GM19438 (cell line): ENCODE measurements around the gene KLHDC8A.

Source experiments
- ATAC-seq: cut with Tn5 transposase; IDR thresholded peaks from one replicate; pipeline ENCODE4 v1.9.1; 2021; ENCODE audit warnings: low read depth; ENCODE audit not compliant: unreplicated experiment

Gene KLHDC8A

DNA sequence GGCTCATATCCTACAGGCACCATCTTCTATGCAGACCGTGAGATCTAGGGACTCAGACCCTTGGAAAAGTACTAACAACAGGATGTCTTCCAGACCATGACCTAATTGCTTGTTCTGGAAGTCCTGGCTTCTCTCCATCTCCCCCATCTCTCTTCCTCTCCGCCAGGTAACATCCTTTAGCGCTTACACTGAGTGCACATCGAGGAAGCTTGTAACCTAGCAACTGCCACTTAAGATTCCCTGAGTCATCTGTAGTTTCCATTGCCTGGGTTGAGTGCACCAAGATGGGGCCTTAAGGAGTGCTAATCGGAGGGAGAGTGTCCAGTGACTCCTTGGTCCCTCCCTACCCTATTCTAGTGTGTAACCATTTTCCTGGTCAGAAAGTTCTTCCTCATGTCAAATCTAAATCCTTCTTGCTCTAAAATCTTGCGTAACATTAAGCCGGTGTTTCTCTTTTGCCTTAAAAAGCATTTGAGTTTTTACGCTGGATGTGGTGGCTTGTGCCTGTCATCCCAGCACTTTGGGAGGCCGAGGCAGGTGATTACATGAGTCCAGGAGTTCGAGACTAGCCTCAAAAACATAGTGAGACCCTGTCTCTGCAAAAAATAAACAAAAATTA lies 9.7 kb downstream of the KLHDC8A start:
- ATAC-seq = no peak

DNA sequence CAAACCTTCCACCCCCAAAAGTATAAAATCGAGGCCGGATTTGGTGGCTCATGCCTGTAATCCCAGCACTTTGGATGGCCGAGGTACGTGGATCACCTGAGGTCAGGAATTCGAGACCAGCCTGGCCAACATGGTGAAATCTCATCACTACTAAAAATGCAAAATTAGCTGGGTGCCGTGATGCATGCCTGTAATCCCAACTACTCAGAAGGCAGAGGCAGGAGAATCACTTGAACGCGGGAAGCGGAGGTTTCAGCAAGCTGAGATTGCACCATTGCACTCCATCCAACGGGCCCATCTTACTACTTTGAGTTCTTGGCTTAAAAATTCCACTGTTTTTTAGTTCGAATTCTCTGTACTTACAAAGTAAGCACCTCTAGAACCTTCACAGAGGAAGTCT lies 11.0 kb downstream of the KLHDC8A start:
- no peak for ATAC-seq

DNA sequence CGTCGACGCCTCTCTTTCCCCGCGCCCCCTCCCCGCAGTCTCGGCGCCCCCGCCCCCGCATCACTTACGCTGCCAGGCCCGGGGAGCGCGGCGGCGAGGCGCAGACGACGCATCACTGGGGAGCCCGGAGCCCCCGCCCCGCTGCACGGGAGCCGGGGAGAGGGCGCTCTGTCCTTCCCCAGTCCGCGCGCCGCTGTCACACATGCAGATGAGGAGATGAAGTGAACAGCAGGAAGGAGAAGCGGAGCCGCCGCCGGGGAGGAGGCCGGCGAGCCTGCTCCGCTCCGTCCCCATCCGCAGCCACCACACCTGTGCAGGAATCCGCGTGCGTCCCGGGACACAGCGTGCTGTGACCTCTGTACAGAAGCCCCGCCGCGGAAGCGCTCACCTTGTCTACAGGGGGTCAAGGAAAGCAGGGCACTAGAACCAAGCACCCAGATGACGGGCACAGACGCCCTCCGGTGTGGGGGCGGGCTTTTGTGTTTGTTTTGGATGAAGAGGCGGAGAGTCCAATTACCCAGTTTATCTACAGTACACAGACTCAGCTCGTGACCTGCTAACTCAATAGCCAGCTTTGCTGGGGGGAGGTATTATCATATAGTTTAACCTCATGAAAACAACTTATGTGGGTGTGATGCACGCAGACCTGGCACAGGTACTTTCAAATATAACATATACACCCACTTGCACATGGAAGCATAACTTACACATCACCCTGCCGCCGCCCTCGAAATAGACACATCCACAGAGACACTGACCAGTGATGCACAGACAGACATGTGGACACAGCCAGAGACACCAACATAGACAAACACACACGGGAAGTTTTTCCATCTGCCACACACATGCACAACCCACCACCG lies 12.4 kb downstream of the KLHDC8A start:
- no peak for ATAC-seq

DNA sequence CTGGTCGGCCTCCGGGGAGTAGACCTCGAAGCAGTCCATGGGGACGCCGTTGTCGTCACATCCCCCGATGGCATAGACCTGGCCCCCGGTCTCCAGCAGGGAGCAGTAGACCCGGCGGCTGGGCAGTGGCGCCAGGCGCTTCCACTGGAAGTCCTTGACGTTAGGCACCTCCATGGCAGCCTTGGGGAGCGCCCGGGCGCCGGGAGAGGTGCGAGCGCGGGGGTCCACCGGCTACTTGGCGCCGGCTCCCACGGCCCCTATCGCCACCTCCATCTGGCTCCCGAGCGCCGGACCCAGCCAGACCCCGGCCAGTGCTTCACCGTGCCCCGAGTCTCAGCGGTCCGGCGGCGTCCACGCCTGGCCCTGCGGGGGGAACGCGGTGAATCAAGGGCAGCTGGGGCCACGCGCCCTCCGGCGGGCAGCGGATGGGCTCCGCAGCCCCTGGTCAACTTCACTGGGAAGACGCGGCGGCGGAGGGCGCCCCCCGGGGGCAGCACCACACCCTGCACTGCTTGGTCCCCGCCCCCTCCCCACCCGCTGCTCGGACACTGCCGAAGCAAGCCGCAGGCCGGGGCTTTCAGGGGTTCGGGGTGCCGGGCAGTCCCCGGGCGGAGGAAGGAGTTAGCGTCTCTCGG lies 13.2 kb downstream of the KLHDC8A start:
- ATAC-seq = no peak

DNA sequence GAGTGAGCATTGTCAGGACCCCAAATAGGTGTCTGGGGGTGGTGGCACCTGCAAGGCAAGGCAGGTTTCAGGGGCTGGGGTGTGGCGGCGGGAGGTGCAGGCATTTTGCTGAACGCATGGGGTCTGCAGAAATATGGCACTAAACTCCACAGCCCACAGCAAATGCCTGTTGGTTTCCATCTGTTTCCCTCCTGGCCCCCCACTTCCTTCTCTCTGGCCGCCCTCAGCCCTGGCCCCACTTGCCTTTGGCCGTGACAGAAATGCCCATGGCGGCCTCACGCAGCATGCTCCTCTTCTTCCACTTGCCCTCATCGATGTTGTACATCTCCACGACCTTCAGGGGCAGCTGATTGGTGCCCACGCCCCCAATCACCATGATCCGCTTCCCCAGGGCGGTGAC lies 13.7 kb downstream of the KLHDC8A start:
- no peak for ATAC-seq

DNA sequence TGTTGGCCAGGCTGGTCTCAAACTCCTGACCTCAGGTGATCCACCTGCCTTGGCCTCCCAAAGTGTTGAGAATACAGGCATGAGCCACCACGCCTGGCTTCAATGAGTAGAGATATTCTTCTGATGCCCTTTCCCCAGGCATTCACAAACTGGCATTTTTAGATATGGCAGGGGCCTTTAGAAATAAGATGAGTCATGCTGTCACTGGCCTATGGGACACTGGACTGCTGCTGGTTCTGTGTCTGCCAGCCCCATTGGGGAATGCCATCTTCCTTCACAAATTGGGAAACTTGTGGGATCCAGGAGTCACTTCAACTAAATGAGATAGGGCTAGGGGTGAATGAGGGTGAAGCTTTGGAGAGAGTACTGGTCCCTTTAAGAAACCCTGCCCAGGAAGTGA lies 16.0 kb downstream of the KLHDC8A start:
- ATAC-seq = no peak

DNA sequence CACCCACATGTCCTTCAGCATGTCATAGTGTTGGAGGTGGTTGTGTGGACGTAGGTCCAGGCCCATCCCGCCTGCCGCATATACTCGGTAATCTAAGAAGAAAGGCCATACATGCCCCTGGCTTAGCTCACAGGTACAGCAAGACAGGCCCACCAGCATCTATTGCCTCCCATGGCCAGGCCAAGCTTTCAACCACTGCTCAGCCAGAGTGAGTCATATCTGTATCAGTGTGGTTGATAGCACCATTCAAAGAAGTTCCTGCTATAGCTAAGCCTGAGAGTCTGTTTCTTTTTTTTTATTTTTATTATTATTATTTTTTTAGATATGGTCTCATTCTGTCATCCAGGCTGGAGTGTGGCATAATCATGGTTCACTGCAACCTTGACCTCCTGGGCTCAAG lies 17.0 kb downstream of the KLHDC8A start:
- no peak for ATAC-seq

DNA sequence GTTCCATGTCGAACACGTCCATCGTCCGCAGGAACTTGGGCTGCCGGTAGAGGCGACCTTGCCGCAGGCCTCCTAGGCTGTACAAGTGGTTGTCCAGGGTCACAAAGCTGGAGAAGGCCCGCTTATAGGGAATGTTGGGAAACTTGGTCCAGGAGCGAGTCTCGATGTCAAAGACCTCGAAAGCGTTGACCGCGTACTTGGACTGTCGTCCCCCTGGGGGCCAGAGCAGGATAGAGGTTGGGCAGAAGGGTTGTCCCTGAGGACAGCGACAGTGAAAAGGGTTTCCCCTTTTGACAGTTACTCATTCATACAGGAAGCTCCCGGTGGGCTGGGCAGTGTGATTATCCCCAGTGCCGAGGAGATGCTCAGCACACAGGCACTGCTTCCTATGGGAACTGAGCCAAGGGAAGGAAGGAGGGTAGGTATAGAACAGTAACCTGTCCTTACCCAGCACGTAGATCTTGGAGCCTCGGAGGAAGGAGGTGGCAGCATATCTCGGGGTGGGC lies 17.5 kb downstream of the KLHDC8A start:
- no peak for ATAC-seq

DNA sequence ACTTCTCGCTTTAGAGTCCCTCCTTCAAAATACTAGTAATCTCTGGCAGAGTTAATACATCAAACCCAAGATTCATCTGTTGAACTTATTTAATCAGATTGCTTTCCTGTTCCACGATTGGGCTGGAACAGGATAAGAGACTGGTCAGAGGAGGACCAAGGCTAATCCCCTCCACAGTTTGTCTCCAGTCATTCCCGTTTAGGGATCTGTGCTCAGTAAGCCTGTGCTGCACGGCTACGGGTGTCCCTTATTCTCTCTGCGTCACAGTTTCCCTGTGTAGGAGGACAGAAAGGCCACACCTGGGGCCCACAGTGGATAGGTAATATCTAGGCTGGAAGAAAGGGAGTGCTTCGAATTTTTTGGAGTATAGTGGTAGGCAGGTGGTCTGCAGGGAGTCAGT lies 18.7 kb downstream of the KLHDC8A start:
- no peak for ATAC-seq

DNA sequence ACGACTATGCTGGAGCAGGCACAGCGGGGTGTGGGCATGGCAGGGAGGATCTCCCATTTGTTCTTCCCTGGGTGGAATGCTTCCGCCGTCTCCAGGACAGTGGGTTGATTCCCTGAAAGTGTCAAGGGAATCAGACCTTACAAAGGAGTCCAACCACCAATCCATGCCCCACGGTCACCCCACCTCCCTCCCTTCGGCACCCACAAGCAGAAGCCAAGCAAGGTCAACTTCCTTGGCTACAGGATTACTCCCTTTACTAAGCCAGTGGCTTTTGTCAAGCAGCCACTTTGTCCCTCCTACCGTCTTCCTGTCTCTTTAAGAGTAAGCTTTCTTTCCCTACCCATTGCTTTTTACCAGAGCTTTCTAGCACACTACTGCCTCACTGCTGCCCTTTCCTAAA lies 19.2 kb downstream of the KLHDC8A start:
- no peak for ATAC-seq

DNA sequence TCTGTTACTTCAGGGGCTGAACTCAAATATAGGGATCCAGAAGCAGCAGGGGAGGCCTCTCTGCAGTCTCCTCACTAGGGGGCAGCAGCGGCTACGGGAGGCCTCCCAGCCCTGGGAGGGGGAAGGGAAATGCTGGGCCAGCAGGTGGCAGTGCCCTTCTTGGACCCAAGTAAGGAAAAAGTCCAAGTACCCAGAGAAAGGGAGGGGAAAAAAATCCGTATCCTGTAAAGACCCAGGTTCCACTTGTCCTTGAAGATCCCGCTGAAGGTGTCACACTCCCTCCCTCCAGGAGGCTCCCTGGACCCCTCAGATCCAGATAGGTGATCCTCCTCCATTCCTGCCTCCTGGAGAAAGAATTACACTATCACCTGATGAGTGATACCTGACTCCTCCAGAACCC lies 21.0 kb downstream of the KLHDC8A start:
- no peak for ATAC-seq

DNA sequence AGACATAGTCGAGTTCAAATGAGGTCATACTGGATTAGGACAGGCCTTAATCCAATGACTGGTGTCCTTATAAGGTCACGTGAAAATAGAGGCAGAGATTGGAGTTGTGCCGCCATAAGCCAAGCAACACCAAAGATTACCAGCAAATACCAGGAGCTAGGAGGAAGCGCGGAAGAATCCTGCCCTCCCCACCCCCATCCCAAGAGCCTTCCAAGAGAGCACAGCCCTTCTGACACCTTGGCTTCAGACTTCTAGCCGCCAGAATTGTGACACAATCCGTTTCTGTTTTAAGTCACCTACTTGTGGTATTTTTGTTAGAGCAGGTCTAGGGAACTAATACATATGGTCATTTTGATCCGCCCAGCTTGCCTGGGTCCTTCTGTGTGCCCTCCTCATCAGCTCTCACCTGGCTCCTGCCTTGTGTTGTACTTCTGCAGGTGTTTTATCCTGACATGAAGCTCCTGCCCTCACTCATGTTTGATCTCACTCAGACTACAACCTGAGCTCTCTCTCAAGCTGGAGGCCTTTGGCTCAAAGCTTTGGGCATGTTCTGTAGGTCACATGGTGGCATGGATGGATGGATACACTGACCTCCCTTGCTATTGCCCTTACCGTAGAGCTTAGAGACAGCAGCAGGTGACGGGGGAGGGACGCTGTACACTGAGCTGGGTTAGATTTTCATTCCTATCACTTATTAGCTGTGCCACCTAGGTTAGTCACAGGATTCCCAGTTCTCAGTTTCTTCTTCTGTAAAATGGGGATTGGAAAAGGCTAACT lies 24.5 kb downstream of the KLHDC8A start:
- no peak for ATAC-seq

DNA sequence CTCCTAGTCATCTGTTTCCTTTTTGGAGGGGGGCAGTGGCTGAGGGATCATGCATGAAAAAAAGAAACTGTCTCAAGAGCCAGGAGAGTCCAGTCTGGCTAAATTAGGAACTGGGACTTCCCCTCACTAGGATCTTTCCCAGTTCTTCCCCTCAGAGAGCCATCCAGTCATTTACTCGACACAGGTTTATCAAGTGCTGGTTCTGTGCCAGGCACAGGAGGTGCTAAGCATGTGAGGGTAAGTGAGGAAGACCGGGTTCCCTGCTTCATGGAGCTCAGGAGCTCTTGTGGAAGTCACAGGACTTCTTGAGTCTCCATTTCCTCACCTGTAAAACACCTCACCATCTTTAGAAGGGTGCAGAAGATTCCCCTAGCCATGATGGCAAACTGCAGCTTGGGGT lies 26.6 kb downstream of the KLHDC8A start:
- no peak for ATAC-seq

DNA sequence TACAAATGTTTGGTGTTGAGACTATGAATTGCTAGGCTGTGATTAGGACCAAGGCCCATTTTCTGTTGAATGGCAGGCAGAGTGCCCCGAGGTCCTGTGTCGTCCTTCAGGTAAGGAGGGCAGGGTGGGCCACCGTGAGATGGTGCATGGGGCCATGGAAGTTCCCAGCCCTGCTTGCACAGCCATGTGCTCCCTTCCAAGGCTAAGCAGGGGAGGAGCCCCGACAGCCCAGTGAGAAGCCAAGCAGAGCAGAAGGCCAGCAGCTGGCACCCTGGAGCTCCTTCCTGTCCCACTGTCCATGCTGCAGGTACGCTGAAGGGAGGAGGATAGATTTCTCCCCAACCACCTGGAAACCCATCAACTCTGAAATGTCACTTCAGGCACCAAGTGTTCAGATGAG lies 27.0 kb downstream of the KLHDC8A start:
- no peak for ATAC-seq

DNA sequence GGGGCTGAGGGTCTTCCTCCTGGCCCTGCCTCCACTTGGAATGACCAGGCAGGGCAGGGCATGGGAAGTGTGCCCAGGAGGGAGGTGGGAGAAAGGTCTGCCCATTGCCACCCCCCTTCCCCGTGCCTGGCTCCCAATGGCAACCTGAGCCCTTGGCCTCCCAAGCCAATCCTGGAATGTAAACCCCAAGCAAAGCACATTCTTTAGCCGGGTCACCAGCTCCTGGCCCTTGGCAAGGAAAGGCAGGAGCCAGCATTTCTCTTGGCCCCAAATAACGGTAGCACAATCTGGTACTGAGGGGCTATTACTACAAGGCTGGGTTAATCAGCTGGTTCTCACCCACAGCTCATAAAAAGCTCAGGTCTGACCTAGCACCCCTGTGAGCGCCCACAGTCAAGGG lies 28.2 kb downstream of the KLHDC8A start:
- no peak for ATAC-seq

DNA sequence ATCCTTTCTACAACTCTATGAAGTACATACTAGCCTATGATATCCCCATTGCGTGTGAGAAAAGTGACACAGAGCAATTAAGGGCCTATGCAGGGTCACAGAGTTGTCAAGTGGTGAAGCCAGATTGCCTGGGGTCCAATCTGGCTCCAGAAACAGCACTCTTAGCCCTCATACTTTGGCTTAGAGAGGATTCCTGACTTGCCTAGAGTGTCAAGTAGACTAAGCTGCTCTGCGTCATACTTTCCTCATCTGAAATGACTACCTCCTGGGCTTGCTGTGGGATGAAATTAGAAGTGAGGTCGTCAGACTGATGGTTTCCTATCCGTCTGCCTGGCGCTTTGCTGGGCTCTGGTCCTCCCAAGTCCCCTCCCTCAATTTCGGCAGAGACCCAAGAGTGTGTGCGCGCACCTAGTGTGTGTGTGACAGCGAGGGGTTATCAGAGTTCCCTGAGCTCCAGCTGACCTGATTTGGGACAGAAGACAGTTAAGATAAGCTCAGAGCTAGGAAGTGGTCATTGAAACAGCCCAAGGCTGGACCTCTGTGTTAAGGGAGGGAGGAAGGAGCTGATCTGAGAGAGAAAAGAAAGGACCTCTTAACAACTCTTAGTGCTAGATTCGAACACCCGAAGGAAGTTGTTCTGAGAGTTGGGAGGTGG lies 29.8 kb downstream of the KLHDC8A start:
- no peak for ATAC-seq

DNA sequence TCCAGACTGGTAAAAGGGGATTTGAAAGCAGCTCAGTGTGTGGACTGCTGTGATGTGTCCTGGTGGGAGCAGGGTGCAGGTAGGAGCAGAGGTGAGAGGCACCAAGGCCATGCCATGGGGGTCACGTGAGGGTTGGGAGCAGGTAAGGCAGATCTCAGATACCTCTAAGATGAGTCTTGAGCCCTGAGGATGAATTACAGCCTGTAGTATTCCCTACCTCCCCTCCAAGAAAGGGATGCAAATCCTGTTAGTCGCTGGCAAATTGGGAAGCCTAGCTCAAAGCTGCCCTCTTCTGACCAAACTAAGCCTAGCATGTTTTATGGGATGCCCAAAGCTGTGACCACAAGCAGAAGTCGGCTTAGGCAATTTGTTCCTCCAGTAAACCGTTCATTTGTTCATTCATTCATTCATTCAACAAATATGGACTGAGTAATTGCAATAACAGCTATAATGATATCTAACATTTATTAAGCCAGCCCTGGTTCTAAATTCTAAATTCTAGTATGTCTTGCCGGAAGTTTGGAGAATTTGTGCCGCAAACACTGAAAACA lies 31.3 kb downstream of the KLHDC8A start:
- no peak for ATAC-seq

DNA sequence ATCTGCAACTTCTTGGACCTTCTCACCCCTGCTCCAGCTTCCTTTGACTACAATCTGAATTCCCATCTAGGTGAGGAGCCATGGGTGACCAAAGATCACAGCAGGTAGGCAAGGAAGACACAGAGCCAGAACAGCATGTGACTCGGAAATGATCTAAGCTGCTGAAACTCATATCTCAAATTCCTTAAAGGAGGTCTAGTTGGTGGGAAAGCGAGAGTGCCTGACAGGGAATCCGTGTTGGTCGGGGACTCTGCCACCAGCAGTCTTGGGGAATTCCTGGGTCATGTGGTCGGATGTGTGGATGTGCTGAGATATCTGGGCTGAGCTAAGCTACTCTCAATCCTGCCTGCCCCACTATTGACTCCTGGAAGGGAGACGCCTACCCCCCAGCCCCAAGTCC lies 31.9 kb downstream of the KLHDC8A start:
- no peak for ATAC-seq

DNA sequence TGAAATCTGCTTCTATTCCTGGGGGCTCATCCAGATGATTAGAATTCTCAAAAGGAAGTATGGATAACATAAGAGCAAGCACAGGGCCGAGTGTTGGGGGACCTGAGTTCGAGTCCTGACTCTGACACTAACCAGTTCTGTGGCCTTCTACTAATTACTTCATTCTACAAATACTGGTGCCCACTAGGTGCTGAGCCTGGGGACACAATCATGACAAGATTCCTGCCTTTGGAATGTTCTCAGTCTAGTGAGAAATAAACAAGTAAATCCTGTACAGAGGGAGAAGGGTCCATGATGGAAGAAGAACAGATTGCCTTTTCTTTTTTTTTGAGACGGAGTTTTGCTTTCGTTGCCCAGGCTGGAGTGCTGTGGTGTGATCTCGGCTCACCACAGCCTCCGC lies 32.9 kb downstream of the KLHDC8A start:
- ATAC-seq = no peak

DNA sequence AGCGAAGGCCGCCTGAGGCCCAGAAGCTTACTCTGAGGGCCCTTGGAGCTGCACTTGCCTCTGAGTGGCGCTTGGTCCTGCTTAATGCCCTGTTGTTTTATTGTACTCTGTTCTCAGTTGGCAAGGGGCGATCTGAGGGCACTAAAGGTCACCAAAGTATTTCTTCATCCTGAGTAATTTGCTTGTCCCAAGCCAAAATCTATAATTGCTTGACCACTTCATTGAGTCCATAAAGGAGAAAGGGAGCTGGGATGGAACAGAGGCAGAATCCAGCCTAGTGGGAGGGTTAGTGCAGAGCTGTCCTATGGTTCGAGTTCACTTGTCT lies 34.8 kb downstream of the KLHDC8A start:
- ATAC-seq = no peak
